Choroid plexus epithelial cell (primary cell): ENCODE data around the gene STKLD1.

Source experiments
- DNase-seq: peaks from one replicate; pipeline ENCODE4 v3.0.0-alpha.2; 2010; ENCODE audit warnings: low read depth
- H3K4me3 ChIP-seq: 2 replicates; pipeline ENCODE4 v1.5.1; 2011; ENCODE audit warnings: low read depth, mild to moderate bottlenecking, control low read depth, low read length, moderate library complexity
- TF ChIP-seq, protein P1 (sequence below): conservative IDR thresholded peaks from 2 replicates; pipeline ENCODE4 v1.5.1; 2011; ENCODE audit warnings: low read depth, mild to moderate bottlenecking, control low read depth, inconsistent platforms, low read length, moderate library complexity

The STKLD1 gene

DNA sequence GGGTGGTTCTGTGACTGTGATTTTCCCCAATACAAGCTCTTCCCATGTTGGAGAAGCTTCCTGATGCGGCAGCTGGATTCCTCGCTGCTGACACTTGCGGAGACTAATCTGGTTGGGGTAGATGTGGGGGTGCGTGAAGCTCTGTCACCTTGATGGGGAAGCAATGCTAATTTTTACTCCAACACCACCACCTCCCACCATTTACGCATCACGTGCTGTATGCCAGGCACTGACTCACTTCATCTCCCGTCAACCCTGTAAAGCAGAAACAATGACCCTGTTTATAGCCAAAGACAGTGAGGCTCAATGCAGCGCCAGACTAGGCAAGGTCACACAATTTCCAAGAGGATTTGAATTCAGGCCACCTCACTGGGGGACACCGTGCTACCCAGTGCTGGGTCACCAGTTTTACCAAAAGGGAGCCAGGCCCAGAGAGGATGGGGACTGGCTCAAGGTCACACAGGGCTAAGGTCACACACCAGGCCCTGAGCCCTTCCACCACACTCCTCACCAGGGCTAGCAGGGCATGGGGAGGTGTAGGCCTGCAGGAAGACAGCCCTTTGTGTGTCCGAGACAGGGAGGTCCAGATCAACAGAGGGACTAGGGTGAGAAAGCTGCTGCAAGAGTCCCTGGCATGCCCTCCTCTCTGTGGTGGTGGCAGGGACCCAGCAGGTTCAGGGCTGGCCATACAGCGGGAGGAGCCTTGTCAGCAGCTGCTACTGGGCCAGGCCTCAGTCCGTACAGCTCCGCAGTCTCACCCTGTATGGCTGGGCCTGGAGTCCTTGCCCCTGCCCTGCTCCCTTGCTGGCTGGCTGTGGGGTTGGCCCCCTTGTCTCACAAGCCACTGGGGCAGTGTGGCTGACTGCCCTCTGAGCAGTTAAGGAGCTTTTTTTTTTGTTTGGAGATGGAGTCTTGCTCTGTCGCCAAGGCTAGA is 3.3 kb downstream of the STKLD1 start:
- DNase-seq = no peak
- TF ChIP-seq, protein P1, sequence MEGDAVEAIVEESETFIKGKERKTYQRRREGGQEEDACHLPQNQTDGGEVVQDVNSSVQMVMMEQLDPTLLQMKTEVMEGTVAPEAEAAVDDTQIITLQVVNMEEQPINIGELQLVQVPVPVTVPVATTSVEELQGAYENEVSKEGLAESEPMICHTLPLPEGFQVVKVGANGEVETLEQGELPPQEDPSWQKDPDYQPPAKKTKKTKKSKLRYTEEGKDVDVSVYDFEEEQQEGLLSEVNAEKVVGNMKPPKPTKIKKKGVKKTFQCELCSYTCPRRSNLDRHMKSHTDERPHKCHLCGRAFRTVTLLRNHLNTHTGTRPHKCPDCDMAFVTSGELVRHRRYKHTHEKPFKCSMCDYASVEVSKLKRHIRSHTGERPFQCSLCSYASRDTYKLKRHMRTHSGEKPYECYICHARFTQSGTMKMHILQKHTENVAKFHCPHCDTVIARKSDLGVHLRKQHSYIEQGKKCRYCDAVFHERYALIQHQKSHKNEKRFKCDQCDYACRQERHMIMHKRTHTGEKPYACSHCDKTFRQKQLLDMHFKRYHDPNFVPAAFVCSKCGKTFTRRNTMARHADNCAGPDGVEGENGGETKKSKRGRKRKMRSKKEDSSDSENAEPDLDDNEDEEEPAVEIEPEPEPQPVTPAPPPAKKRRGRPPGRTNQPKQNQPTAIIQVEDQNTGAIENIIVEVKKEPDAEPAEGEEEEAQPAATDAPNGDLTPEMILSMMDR = no peak
- no peak overlapping the region for H3K4me3 ChIP-seq

DNA sequence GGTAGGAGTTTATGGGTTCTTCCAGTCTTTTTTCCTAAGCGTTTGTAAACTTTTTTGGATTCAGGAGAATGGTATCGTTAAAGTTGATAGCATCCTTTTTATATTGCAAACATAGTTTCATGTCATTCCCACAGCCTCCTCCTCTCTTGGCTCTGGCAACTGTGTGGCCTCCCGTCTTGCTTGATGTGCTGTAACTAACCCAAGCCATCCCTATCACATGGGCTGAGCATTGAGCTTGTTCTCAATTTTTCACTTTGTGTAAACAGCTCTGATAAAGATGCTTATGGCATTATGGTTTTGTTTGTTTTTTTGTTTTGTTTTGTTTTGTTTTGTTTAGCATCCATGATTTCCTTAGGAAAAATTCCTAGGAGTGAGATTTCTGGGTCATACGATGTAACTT is 4.6 kb downstream of the STKLD1 start:
- TF ChIP-seq, protein P1 = no peak
- no peak for DNase-seq
- no peak overlapping the region for H3K4me3 ChIP-seq

DNA sequence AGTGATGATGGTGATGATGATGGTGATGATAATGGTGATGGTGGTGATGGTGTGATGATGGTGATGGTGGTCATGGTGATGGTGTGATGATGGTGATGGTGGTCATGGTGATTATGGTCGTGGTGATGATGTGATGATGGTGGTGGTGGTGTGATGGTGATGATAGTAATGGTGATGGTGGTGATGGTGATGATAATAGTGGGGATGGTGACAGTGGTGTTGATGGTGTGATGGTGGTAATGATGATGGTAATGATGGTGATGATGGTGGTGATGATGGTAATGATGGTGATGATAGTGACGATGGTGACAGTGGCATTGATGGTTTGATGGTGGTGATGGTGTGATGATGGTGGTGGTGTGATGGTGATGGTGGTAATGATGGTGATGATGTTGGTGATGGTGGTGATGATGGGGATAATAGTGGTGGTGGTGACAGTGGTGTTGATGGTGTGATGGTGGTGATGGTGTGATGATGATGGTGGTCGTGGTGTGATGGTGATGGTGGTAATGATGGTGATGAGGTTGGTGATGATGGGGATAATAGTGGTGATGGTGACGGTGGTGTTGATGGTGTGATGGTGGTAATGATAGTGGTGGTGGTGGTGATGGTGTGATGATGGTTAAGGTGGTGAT is 6.5 kb downstream of the STKLD1 start:
- TF ChIP-seq, protein P1 = no peak
- H3K4me3 ChIP-seq = no peak overlapping the region
- no peak for DNase-seq

DNA sequence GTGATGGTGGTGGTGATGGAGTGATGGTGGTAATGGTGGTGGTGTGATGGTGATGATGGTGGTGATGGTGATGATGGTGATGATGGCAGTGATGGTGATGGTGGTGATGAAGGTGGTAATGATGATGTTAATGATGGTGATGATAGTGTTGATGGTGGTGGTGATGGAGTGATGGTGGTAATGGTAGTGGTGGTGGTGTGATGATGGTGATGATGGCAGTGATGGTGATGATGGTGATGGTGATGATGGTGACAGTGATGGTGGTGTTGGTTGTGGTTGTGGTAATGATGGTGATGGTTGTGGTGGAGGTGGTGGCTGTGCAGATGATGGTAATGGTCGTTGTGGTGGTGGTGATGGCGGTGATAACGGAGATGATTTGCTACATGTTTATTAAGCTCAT is 7.3 kb downstream of the STKLD1 start:
- H3K4me3 ChIP-seq = no peak overlapping the region
- TF ChIP-seq, protein P1 = no peak
- DNase-seq = no peak

DNA sequence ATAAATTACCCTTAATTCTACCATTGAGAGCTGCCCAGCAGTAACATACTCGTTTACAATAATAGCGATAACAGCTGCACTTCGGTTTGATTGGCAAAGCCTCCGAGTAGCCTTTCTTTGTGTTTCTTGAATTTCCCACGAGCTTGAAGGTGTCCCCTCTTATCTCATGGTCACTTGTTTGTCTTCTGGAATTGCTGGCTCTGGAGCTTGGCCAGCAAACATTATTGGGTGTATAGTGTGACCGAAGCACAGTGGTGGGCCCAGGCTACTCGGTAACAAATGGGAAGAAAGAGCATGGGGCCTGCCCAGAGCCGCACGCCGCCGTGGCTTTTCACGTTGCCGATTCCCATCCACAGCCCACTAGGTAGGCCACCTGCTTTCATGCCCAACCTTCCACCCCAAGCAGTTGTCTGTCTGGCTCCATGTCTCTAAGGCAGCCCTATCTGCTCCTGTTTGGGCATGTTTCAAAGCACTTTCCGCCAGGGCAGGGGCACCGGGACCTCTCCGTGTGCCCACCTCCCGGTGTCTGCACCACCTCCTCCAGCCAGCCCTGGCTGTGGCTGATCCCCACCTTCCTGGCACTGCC is 8.7 kb downstream of the STKLD1 start:
- TF ChIP-seq, protein P1 = no peak
- H3K4me3 ChIP-seq = no peak overlapping the region
- no peak for DNase-seq

DNA sequence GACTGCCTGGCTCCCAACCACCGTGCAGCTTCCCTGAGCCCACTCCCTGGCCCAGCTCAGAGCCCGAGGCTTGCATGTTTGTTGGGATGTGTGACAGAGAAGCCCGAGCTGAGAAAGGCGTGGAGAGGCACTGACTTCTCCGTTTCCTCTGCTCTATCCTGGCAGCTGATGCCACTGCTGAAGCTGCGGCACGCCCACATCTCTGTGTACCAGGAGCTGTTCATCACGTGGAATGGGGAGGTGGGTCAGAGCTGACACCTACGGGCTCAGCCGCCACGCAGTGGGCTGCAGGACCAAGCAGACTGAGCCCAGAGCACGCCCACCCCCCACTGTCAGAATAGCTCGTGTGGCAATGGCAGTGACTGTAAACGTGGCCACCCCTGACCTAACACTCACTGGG is 9.3 kb downstream of the STKLD1 start:
- no peak for DNase-seq
- H3K4me3 ChIP-seq = no peak overlapping the region
- TF ChIP-seq, protein P1 = no peak
